HG02884 (cell line): Measurements from ENCODE around the gene SYNE1.
"Not testable (repeated sequence)": the region's sequence is repeated elsewhere in the genome, so short reads cannot be mapped to it uniquely, and the experiment has no call there.

Source experiments
- ATAC-seq: cut with Tn5 transposase; IDR thresholded peaks from one replicate; pipeline ENCODE4 v1.9.1; 2021; ENCODE audit warnings: mild to moderate bottlenecking, moderate library complexity; ENCODE audit not compliant: unreplicated experiment

Gene SYNE1

GRCh38 chr6:152571089-152571488 is 66.1 kb downstream of the SYNE1 start:
- ATAC-seq: no peak

DNA sequence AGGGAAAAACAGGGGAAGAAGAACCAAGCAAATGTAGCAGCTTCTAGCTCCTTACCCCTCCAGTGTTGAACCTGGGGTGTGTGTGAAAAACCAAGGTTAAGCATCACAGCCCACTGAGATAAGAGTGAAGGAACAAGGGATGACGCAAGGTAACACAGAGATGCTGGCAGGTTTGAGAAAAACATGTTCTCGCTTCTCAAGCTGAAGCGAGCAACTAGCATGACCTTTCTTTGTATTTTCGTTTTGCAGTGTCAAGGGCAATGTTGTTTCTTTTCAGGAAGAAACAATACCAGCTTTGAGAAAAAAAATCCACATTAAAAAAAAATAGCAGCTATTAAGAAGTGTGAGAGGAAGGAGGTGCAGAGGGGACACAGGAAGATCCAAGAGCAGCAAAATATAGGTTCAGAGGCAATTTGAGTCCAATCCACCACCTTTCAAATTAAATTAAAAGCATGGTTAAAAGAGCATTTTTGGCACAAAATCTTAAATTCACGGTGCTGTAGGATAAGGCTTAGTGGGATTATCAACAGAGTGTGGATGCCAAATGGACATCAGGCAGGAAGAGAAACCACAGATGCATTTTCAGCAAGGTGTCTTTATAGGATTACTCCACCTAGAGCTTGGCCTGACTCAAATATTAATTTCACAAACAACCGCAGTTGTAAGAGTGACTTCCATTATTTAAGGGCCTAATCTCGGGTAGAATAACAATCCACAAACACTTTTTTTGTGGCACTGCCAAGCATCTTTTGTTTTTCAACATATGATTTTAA is 70.9 kb downstream of the SYNE1 start:
- no peak for ATAC-seq

GRCh38 chr6:152563177-152563576 is 74.0 kb downstream of the SYNE1 start:
- ATAC-seq: no peak

- ATAC-seq: not testable (repeated sequence)
Observed at GRCh38 chr6:152558798-152559197, 78.4 kb downstream of the SYNE1 start.

- ATAC-seq: no peak
Observed at GRCh38 chr6:152557502-152557901, 79.7 kb downstream of the SYNE1 start.

- no peak for ATAC-seq
Observed at GRCh38 chr6:152554851-152555250, 82.3 kb downstream of the SYNE1 start.

DNA sequence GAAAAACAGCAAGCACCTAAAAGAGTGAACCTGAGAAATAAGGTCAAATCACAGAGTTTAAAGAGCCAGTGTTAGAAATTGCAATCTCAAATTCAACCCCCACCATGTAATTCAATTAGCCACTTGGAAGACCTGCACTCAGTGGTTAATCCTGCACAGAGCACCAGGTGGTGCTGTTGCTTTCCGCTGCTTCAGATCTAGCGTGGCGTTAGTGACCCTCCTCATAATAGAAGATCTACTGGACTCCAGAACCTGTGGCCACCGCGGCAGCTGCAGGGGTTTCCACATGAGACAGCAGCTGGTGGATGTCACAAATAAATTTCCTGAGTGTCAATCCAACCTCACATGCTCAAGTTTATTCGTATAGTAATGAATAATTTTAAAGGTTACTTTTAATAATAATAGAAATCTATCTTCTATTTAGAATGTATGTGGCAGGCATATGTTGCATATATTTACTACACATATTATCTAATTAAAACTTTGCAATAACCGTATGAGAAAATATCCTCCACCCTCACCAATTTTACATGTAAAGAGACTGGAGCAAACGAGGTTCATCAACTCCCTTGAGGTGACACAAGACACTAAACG is 84.4 kb downstream of the SYNE1 start:
- ATAC-seq: peak; percentile 94

- no peak for ATAC-seq
Observed at GRCh38 chr6:152543519-152543918, 93.6 kb downstream of the SYNE1 start.

GRCh38 chr6:152540381-152540780 is 96.8 kb downstream of the SYNE1 start:
- ATAC-seq: no peak

DNA sequence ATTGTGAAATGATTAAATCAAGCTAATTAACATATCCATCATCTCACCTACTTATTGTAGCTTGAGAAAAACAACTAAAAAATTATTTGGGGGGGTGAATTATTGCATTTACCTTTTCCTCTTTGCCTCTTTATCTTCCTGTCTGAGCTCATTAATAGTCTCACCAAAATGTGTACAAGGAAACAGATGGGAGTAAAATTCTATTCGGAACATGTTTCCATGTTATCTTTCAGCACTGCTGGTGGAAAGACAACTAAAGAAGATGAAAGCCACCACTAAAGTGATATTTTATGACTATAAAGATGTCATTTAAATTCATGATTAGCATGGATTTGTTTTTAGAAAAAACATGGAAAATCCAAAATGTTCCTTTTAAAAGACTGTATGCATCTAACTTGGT is 102.6 kb downstream of the SYNE1 start:
- ATAC-seq: no peak

- no peak for ATAC-seq
Observed at GRCh38 chr6:152532556-152533422, 104.4 kb downstream of the SYNE1 start.

DNA sequence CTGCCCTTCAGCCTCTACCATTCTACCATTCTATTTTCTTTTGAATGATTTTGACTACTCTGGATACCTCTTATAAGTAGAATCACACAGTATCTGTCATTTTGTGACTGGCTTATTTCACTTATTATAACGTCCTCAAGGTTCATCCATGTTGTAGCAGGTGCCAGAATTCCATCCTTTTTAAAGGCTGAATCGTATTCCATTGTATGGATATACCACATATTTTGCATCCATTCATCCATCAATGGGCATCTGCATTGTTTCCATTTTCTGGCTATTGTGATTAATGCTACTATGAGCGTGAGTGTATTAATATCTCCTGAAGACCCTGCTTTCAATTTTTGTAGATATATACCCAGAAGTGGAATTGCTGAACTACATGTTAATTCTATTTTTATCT is 105.5 kb downstream of the SYNE1 start:
- ATAC-seq: no peak

GRCh38 chr6:152529369-152529768 is 107.8 kb downstream of the SYNE1 start:
- ATAC-seq: no peak

GRCh38 chr6:152514120-152514519 is 123.0 kb downstream of the SYNE1 start:
- ATAC-seq: not testable (repeated sequence)

DNA sequence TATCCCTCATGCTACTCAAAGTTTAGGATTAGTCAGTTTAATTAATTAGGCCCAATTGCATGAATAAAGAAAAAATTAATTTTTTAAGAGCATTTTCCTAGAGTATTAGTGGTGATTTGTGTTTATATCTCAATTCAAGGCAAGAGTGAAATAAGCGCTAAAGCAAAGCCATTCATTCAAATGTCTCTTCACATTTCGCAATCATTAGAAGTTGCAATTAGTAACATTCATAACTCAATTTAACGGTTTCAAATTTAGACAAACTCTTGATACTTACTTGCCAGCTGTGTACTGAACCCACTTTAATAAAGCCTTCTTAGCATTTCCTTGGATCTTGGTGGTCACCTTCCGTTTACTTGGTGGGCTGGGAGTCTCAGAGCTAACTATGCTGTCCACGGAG is 127.2 kb downstream of the SYNE1 start:
- ATAC-seq: no peak

DNA sequence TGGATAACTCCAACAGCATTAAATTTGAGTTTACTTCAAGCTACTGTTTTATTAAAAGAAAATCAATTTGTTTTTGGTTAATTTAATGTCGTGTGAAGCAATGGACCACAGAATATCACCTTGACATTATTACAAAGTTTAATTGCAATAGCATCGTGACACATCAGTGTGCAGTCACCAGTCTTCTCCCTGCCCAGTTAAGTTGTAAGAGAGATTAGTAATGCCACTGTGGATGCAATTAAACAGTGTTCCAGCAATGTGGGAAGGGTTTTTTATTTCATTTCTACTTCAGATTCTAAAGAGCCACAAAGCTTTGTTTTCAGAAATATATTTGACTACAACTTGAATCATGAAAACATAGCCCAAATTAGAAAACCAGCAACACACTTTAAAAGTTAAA is 128.7 kb downstream of the SYNE1 start:
- no peak for ATAC-seq

DNA sequence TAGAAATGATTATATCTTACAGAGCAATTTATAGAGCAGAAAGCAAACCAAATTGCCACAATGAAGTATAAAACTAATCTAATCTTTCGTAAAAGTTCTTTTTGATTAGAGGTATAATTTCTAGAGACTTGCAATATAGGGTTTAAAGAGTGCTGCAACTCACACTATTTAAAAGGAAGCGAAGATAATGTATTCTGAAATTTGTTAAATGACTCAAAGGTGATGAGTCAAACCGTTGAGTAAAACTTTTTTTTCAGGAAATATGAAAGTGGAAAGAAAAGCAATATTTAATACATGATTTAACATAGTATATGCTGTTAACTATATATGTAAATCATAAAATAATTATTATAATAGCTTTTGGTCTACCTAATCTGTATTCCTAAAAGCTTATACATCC is 133.6 kb downstream of the SYNE1 start:
- no peak for ATAC-seq

DNA sequence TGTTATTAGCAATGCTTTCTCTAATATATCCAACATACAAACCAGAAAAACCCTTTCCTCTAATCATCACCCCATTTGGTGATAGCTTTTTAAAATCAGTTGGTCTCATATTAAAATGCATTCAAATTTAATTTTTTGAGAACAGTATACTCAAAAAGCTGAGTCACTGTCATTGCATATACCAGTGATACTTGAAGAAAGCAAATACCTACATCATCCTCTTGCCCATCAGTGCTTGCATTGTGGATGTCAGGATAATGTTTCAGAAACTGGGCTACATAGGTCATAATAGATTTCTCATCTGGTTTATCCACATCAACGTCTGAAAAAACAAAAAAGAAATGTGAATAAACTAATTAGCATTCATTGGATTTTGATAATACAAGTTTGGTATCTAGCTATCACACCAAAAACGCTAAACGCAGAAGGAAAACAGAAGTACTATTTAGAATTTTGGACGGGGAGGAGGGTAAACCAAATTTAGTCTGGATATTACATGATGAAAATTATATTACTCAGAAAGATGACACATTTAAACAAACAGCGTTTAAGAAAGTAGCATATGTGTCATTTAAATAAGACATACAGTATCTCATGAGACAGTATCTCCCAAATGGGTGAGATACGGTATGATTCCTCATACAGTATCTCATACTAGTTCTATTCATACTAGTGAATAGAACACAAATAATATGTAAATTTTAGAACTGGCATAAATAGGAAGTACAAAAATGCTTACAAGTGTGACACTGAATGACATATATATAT is 134.6 kb downstream of the SYNE1 start:
- no peak for ATAC-seq

GRCh38 chr6:152499931-152500330 is 137.2 kb downstream of the SYNE1 start:
- ATAC-seq: no peak

DNA sequence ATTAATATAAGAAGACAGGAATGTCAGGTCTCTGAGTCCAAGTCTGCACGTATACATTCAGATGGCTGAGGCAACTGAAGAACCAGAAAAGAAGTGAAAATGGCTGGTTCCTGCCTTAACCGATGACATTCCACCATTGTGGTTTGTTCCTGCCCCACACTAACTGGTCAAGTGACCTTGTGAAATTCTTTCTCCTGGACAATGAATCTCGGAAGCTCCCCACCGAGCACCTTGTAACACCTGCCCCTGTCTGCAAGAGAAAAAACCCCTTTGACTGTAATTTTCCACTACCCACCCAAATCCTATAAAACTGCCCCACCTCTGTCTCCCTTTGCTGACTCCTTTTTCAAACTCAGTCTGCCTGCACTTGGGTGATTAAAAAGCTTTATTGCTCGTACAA is 140.4 kb downstream of the SYNE1 start:
- no peak for ATAC-seq

- ATAC-seq: not testable (repeated sequence)
Observed at GRCh38 chr6:152495456-152495855, 141.7 kb downstream of the SYNE1 start.
